GM18517 (cell line): ENCODE results near the gene PSMB4.
"Not testable (repeated sequence)": the region's sequence is repeated elsewhere in the genome, so short reads cannot be mapped to it uniquely, and the experiment has no call there.

Experiments
- ATAC-seq: cut with Tn5 transposase; IDR thresholded peaks from one replicate; pipeline ENCODE4 v1.9.1; 2021; ENCODE audit warnings: mild to moderate bottlenecking, moderate library complexity; ENCODE audit not compliant: unreplicated experiment

Gene PSMB4

GRCh38 chr1:151386002-151386401, 13.4 kb upstream of the PSMB4 start:
- ATAC-seq = no peak

GRCh38 chr1:151390221-151391078, 8.9 kb upstream of the PSMB4 start:
- ATAC-seq = not testable (repeated sequence)

- no peak for ATAC-seq
Measured at GRCh38 chr1:151391079-151391563, 8.3 kb upstream of the PSMB4 start.

GRCh38 chr1:151393583-151393982, 5.8 kb upstream of the PSMB4 start:
- ATAC-seq = no peak

- ATAC-seq = not testable (repeated sequence)
Measured at GRCh38 chr1:151396265-151396664, 3.1 kb upstream of the PSMB4 start.

GRCh38 chr1:151401125-151401788, 1.9 kb downstream of the PSMB4 start:
- no peak for ATAC-seq

GRCh38 chr1:151401860-151402259, 2.5 kb downstream of the PSMB4 start:
- no peak for ATAC-seq

- ATAC-seq = no peak
Measured at GRCh38 chr1:151402764-151403163, 3.4 kb downstream of the PSMB4 start.

GRCh38 chr1:151403612-151404011, 4.2 kb downstream of the PSMB4 start:
- ATAC-seq = no peak

- no peak for ATAC-seq
Measured at GRCh38 chr1:151405187-151405951, 6.0 kb downstream of the PSMB4 start.

GRCh38 chr1:151406176-151406575, 6.8 kb downstream of the PSMB4 start:
- ATAC-seq = no peak

- no peak for ATAC-seq
Measured at GRCh38 chr1:151407304-151407703, 7.9 kb downstream of the PSMB4 start.

- ATAC-seq = no peak
Measured at GRCh38 chr1:151408891-151409290, 9.5 kb downstream of the PSMB4 start.

GRCh38 chr1:151411884-151412283, 12.5 kb downstream of the PSMB4 start:
- no peak for ATAC-seq

- no peak for ATAC-seq
Measured at GRCh38 chr1:151416231-151416630, 16.9 kb downstream of the PSMB4 start.

GRCh38 chr1:151418081-151418480, 18.7 kb downstream of the PSMB4 start:
- ATAC-seq = no peak

- no peak for ATAC-seq
Measured at GRCh38 chr1:151419819-151420218, 20.4 kb downstream of the PSMB4 start.

GRCh38 chr1:151425103-151425502, 25.7 kb downstream of the PSMB4 start:
- no peak for ATAC-seq

GRCh38 chr1:151428068-151428467, 28.7 kb downstream of the PSMB4 start:
- ATAC-seq = no peak

- ATAC-seq = not testable (repeated sequence)
Measured at GRCh38 chr1:151433827-151434226, 34.5 kb downstream of the PSMB4 start.

- no peak for ATAC-seq
Measured at GRCh38 chr1:151435174-151435573, 35.8 kb downstream of the PSMB4 start.
